Measurements from ENCODE around the gene TALDO1. TPM values are rescaled to one million over a fixed set of nuclear protein-coding genes. Genes with fewer than 3 reads are reported as not detected.
A peak's percentile ranks its signal among the peaks of the same experiment; 100 is the strongest.

TALDO1 gene
- total and polyA plus RNA-seq, 2 experiments from 2014 or later, result 353 to 402 TPM

GRCh38 chr11:733072-733471, 14.2 kb upstream of the TALDO1 start:
- Histone ChIP-seq H3K36me3 (ENCODE audit: insufficient read depth) (no peaks in the 10 kb centered on the region), H3K79me2 (replicated peaks; ENCODE audit: insufficient read depth) (no peaks in the 10 kb centered on the region), H3K27ac (ENCODE audit: low read depth) (no peak overlapping the region), H3K4me1 (ENCODE audit: insufficient read depth) (no peaks in the 10 kb centered on the region), H3F3A (replicated peaks; ENCODE audit: low read depth) (no peaks in the 10 kb centered on the region; the same call in 1 of the 2 replicates), H3K27me3 (ENCODE audit: insufficient read depth) (no peaks in the 10 kb centered on the region), H3K9me2 (ENCODE audit: insufficient read depth) (no peaks in the 10 kb centered on the region), H3K4me2 (no peak overlapping the region), H3K4me3 (no peak overlapping the region), H4K20me1 (replicated peaks; ENCODE audit: insufficient read depth) (no peaks in the 10 kb centered on the region), H2AFZ (peak overlapping the region; percentile 56; the same call in 1 of the 2 replicates)
- peaks cover 16% of the 10 kb centered on the region; the same call in 2 of the 3 replicates for H3K9me3 Mint-ChIP-seq
- DNase-seq (ENCODE audit: low spot score) (peak; percentile 35), ATAC-seq (no peak)
- no peaks in the 10 kb centered on the region; the same call in 2 of the 3 replicates for H3K4me1 Mint-ChIP-seq
- no peak overlapping the region for H3K4me3 Mint-ChIP-seq
- H3K27ac Mint-ChIP-seq, result no peak overlapping the region
- TF ChIP-seq JUNB (IDR thresholded peaks at IDR 0.05; ENCODE audit: unreplicated experiment), result no peak
- TF ChIP-seq NANOG (IDR thresholded peaks at IDR 0.05; ENCODE audit: borderline replicate concordance), result no peak
- TF ChIP-seq EZH2phosphoT487 (IDR thresholded peaks at IDR 0.05; ENCODE audit: unreplicated experiment), result no peak
- TF ChIP-seq STAT1 (IDR thresholded peaks at IDR 0.05; ENCODE audit: unreplicated experiment), result no peak
- TF ChIP-seq POLR2AphosphoS5 (IDR thresholded peaks at IDR 0.05; ENCODE audit: low read depth), result no peak
- TF ChIP-seq ZNF114 (CRISPR knock-in tag; IDR thresholded peaks at IDR 0.05), result no peak
- TF ChIP-seq ZNF462 (CRISPR knock-in tag; IDR thresholded peaks at IDR 0.05), result no peak
- TF ChIP-seq EZH2 (IDR thresholded peaks at IDR 0.05; ENCODE audit: low read depth, unreplicated experiment), result no peak
- no peak for TF ChIP-seq CTCF (conservative IDR thresholded peaks at IDR 0.05; ENCODE audit: low read depth in 2 of 2)
- TF ChIP-seq REST (IDR thresholded peaks at IDR 0.05; ENCODE audit: unreplicated experiment), result no peak
- TF ChIP-seq ZNF331 (CRISPR knock-in tag; IDR thresholded peaks at IDR 0.05; ENCODE audit: low read depth), result no peak
- TF ChIP-seq CREB1 (CRISPR knock-in tag; IDR thresholded peaks at IDR 0.05; ENCODE audit: low read depth), result no peak
- TF ChIP-seq ETS1 (IDR thresholded peaks at IDR 0.05), result no peak
- peaks cover 17% of the 10 kb centered on the region; the same call in 2 of the 3 replicates for H3K36me3 Mint-ChIP-seq (ENCODE audit: low read depth)
- peaks cover 15% of the 10 kb centered on the region for H3K27me3 Mint-ChIP-seq (ENCODE audit: insufficient read depth, low read depth, poor library complexity)
